Measurements from ENCODE around the gene SEPHS1. TPM values are rescaled to one million over a fixed set of nuclear protein-coding genes. Genes with fewer than 3 reads are reported as not detected.

The SEPHS1 gene, protein sequence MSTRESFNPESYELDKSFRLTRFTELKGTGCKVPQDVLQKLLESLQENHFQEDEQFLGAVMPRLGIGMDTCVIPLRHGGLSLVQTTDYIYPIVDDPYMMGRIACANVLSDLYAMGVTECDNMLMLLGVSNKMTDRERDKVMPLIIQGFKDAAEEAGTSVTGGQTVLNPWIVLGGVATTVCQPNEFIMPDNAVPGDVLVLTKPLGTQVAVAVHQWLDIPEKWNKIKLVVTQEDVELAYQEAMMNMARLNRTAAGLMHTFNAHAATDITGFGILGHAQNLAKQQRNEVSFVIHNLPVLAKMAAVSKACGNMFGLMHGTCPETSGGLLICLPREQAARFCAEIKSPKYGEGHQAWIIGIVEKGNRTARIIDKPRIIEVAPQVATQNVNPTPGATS
- total RNA-seq = 10 to 100 TPM; 26.0 to 31.0 TPM

DNA sequence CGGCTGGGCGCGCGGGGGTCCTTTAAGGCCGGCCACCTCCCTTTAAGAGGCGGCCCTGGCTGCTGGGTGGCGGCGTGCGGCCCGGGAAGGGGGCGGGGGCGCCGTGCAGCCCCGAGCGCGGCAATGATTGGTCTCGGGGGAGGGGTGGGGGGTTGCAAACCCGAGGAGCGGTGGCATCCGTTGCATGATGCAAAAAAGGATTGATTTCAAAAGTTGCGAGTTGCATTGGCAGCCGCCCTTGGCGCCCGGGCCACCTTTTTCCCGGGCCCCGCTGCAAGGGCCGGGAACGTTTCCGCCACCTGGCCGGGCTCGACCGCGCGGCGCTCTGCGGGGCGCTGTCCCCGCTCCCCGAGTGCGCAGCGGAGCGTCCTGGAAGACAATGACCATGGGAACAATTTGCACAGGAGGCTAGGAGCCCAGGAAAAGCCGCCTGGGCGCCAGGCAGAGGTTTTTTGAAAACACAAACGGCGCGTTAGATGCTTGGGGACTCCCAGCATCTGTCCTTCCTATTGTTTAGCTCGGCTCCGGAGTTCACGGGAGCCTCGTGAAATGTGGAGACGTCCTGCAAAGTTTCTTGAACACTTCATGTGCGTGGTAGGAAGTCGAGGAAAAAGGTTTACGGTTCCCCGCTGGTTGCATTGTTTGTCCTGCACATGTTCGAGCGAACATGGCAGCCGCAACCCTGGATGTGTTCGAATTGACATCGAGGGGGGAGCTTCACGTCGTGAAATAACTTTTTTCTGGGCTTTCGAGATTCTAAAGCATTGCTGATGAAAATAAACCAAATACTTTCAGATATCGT is at the start of gene SEPHS1:
Gene SEPHS1 (minus strand): TSS at position 78 of the 802 bp plus-strand sequence. CDS start 3,343 bp downstream, outside the sequence.

DNA sequence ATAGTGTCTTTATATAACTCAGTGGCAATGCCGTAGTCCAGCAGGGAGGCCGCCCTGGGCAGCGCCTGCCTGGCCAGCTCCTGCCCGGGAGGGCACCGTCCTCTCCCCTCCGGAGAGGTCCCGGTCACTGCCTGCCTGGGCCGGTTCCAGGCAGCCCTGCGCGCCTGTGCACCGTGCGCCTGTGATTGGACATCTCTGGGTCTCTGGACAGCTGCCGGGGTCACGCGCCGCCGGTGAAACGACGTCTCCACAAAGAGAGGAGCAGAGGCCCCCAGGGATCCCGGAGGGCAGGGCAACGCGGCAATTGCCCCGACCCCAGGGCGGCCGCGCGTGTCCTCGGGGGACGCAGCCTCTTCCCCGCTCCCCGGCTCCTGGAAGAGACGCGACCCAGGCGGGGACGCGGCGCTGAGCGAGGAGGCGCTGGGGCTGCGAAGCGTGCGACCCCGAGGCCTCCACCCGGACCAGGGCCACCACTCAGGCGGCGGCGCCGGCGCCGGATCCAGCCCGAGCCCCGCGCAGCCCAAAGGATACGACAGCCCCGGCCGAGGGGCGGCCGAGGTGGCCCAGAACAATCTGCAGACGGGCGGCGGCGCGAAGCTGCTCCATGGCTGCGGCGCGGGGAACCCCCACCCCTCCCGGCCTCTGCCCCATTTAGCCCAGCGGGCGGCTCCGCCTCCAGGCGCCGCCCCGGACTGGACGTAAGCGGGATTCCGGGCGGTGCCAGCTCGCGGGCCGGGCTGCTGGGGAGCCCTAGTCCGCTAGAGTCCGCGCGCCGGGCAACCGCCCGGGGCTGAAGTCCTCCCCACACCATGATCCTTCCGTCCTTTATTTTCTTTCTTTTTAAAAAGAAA is 48.4 kb downstream of the SEPHS1 start, which contains the start of gene PHYH:
Gene PHYH (minus strand): TSS at position 628 of the 851 bp plus-strand sequence. CDS start 22 bp downstream, at position 606.

Other genes starting within 250 kb of the SEPHS1 start
- gene OPTN, start 248.1 kb downstream of the SEPHS1 start, total RNA-seq = 10 to 100 TPM; 60.9 to 90.2 TPM
- 10 to 100 TPM in 1 of 2 donors, 1 to 10 TPM in 1; 4.8 to 21.3 TPM for gene MCM10, start 186.7 kb downstream of the SEPHS1 start, total RNA-seq
- not detected for gene UCMA, start 113.9 kb downstream of the SEPHS1 start, total RNA-seq
- 10 to 100 TPM; 13.7 to 19.3 TPM for gene PHYH, start 48.2 kb downstream of the SEPHS1 start, total RNA-seq
- 1 to 10 TPM; 1.3 to 1.7 TPM for gene BEND7, start 180.7 kb upstream of the SEPHS1 start, total RNA-seq
- 10 to 100 TPM; 19.3 to 28.0 TPM for gene PRPF18, start 238.7 kb upstream of the SEPHS1 start, total RNA-seq

Measured in melanocyte of skin (primary cell).